HEK293T (cell line): Measurements from ENCODE around the gene APOBEC3C.

ENCODE experiments used
- ARNT ChIP-seq: fragments of 450-650 bp; IDR thresholded peaks from 2 replicates; pipeline ENCODE4 v1.6.1; 2017; ENCODE audit warnings: mild to moderate bottlenecking
- BHLHE40 ChIP-seq: fragments of 450-650 bp; IDR thresholded peaks from 2 replicates; pipeline ENCODE4 v1.6.1; 2016; ENCODE audit warnings: mild to moderate bottlenecking, moderate library complexity, borderline replicate concordance
- ELF4 ChIP-seq: fragments of 450-650 bp; IDR thresholded peaks from 2 replicates; pipeline ENCODE4 v1.6.1; 2017; ENCODE audit warnings: antibody characterized with exemption
- FOXA1 ChIP-seq: fragments of 450-650 bp; IDR thresholded peaks from 2 replicates; pipeline ENCODE4 v1.6.1; 2016; ENCODE audit warnings: mild to moderate bottlenecking
- FOXK2 ChIP-seq: fragments of 450-650 bp; IDR thresholded peaks from 2 replicates; pipeline ENCODE4 v1.6.1; 2016; ENCODE audit warnings: mild to moderate bottlenecking
- FOXM1 ChIP-seq: fragments of 450-650 bp; IDR thresholded peaks from 2 replicates; pipeline ENCODE4 v1.6.1; 2017; ENCODE audit warnings: mild to moderate bottlenecking, borderline replicate concordance
- HDGF ChIP-seq: fragments of 450-650 bp; IDR thresholded peaks from 2 replicates; pipeline ENCODE4 v1.6.1; 2017; ENCODE audit warnings: antibody characterized with exemption, borderline replicate concordance
- LEF1 ChIP-seq: fragments of 450-650 bp; IDR thresholded peaks from 2 replicates; pipeline ENCODE4 v1.6.1; 2017; ENCODE audit warnings: mild to moderate bottlenecking, borderline replicate concordance
- NFRKB ChIP-seq: fragments of 450-650 bp; IDR thresholded peaks from 2 replicates; pipeline ENCODE4 v1.6.1; 2016; ENCODE audit warnings: mild to moderate bottlenecking, moderate library complexity
- PKNOX1 ChIP-seq: fragments of 450-650 bp; IDR thresholded peaks from 2 replicates; pipeline ENCODE4 v1.6.1; 2016
- SP1 ChIP-seq: fragments of 450-650 bp; IDR thresholded peaks from 2 replicates; pipeline ENCODE4 v1.6.1; 2017
- SUZ12 ChIP-seq: fragments of 450-650 bp; IDR thresholded peaks from 2 replicates; pipeline ENCODE4 v1.6.1; 2016; ENCODE audit warnings: mild to moderate bottlenecking
- TARDBP ChIP-seq: fragments of 450-650 bp; IDR thresholded peaks from 2 replicates; pipeline ENCODE4 v1.6.1; 2016
- ZNF384 ChIP-seq: fragments of 450-650 bp; IDR thresholded peaks from 2 replicates; pipeline ENCODE4 v1.6.1; 2016

DNA sequence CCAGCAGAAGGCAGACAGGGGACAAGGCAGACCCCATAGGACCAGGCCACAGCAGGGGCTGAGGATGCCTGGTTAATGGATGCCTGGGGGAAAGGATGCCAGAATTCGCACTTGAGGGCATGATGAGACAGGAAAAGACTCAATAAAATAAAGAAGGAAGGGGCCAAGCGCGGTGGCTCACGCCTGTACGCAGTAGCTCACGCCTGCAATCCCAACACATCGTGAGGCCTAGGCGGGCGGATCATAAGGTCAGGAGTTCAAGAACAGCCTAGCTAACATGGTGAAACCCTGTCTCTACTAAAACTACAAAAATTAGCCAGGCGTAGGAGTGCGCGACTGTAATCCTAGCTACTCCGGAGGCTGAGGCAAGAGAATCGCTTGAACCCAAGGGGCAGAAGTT is 16.6 kb downstream of the APOBEC3C start:
- no peak for TF ChIP-seq BHLHE40
- no peak for TF ChIP-seq SUZ12
- TF ChIP-seq PKNOX1, result no peak
- TF ChIP-seq SP1, result no peak
- no peak for TF ChIP-seq FOXA1
- no peak for TF ChIP-seq TARDBP
- TF ChIP-seq NFRKB, result no peak
- TF ChIP-seq ELF4, result no peak
- TF ChIP-seq FOXM1, result no peak
- TF ChIP-seq HDGF, result no peak
- no peak for TF ChIP-seq ZNF384
- TF ChIP-seq LEF1, result no peak
- no peak for TF ChIP-seq FOXK2
- TF ChIP-seq ARNT, result no peak
